Measurements from ENCODE around the gene MADD.

The MADD gene

DNA sequence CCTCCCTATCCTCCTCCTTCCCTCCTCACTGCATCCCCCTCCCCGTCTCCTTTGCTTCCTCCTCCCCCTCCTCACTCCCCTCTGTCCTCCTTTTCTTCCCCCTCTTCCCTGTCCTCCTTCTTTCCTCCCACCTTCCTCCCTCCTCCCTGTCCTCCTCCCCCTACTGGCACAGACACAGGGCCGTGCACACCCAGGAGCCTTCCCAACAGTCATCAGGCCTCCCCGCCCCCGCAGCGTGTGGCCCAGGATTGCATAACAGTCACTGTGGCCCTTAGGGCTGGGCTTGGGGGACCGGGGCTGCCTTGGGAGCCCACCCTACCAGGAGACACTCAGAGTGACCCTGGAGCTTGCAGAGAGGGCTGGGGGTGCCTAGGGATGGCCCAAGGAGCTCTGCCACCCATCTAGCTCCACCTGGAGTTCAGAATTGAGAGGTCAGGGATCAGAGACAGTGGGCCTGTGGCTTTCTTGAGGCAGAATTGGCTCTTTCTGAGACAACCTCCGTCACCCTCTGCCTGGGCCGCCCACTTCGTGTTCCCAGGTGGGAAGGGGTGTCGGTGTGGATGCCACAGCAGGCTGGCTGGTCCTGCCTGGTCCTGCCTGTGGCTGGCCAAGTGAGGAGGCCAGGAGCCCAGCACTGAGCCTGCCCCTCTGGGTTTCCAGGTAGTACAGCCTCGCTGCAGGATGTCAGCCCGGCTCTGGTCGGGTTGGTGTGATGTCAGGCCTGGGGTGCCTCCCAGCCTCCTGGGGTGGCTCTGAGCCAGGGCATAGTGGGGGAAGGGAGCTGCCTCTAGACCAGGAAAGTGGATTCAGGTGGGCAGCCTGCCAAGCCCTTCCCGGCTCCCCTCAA, 106.8 kb downstream of the MADD start:
- in situ Hi-C loops (cut with MboI; ENCODE audit: low sequenced_read_pairs) = no loop called here

DNA sequence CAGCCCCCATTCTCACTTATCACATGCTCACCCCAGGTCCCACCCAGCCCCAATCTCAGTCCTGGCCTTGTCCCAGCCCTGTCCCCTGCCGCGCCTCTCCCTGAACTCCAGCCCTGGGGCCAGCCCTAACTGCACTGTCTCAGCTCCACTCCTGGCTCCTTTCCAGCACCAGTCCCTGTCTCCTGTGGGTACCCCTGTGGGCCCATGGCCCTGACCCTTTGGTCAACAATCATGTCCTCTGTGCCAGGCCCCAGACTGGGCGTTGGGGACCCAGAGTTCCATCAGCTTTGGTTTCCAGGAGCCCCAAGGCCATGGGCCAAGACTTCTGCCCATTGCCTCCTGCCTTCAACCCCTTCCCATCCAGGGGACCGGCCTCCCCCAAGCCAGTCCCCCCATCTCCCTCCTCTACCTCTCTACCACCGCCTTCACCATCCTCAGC, 107.7 kb downstream of the MADD start:
- in situ Hi-C loops (cut with MboI; ENCODE audit: low sequenced_read_pairs) = no loop called here

DNA sequence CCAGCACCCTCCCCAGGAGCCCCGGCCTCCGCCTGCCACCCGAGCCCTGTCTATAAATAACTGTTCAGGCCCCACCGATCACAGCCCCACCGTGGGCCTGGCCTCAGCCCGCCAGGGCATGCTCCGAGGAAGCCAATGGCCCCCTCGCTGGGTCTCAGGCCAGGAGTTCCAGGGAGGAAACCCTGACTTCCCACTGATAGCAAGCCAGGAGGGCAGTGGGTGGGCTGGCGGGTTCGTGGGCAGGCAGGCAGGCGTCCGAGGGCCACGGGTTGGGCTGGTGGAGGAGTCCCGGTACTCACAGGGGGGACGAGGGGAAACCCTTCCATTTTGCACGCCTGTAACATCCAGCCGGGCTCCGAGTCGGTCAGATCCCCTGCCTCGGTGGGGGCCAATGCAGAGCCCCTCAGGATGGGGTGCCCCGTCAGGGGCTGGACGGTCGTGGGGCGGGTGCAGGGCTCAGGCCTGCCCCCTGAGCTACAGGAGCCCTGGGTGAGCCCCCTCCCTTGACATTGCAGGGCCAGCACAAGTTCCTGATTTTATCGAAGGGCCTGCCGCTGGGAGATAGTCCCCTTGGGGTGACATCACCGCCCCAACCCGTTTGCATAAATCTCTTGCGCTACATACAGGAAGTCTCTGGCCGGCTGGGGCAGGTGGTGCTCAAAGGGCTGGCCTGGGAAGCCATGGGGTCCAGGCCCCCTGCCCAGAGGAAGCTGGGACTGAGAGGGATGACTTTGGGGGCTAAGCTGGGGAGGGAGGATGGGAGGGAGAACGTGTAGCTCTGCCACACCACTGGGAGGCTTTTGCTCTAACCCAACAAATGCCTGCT, 108.3 kb downstream of the MADD start, which contains the start of gene SPI1:
Gene SPI1, minus strand, starts transcription at position 538 of the 826 bp plus-strand sequence. Its CDS starts 194 bp downstream, at position 344.
- in situ Hi-C loops (cut with MboI; ENCODE audit: low sequenced_read_pairs) = no loop called here

DNA sequence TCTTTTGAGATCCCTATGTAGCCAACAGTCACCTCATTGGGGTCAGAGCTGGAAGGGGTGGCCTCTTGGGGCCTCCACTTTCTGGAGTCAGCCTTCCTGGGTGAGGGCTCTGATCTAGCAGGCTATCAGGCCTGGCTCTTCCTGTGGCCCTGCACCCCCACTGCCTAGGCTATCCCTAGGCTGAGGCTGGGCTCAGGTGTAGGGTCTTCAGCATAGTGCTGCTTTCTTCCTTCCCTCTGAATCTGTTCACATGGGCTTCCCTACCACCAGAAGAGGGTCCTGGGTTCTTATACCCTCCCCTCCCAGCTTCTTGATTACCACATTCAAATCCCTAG, 108.9 kb downstream of the MADD start:
- in situ Hi-C loops (cut with MboI; ENCODE audit: low sequenced_read_pairs) = no loop called here

DNA sequence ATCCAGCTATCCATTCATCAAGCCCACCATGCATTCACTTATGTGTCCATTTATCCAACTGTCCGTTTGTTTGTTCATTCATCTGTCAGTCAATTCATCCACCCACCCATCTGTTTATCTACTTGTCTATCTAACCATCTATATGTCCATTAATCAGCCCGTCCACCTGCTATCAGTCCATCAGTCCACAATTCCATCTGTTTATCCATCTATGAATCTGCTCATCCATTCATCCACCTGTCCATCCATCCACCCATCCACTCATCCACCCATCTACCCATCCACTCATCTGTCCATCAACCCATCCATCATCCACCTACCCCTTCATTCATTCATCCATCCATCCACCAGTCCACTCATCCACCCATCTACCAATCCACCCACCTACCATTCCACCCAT, 109.4 kb downstream of the MADD start:
- in situ Hi-C loops (cut with MboI; ENCODE audit: low sequenced_read_pairs) = no loop called here

All from HL-60/S4 treated with retinoic acid at 250 ng/mL for 4 days and 3 days (cell line).